SK-N-MC (cell line): Measurements from ENCODE around the gene SLC26A11.
"Not testable (repeated sequence)": the region's sequence is repeated elsewhere in the genome, so short reads cannot be mapped to it uniquely, and the experiment has no call there.

ENCODE experiments used
- EZH2 ChIP-seq: fragments of 200-600 bp; sonication (generic); IDR thresholded peaks from one replicate; pipeline ENCODE4 v1.6.1; 2017; ENCODE audit warnings: antibody characterized with exemption
- POLR2AphosphoS5 ChIP-seq: IDR thresholded peaks from 2 replicates; pipeline ENCODE4 v1.6.1; 2012; ENCODE audit warnings: mild to moderate bottlenecking, low read depth, low read length, borderline replicate concordance

DNA sequence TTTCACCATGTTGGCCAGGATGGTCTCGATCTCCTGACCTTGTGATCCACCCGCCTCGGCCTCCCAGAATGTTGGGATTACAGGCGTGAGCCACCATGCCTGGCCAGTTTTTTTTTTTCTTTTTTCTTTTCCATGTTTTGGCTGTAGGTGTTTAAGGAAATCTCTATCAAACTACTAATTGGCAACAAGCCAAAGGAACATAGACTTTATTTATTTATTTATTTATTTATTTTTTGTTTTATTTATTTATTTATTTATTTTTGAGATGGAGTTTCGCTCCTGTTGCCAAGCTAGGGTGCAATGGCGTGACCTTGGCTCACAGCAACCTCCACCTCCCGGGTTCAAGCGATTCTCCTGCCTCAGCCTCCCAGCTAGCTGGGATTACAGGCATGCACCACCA is 55.6 kb downstream of the SLC26A11 start:
- TF ChIP-seq POLR2AphosphoS5, EZH2: not testable (repeated sequence)
